ENCODE results near the gene MCUB. TPM values are rescaled to one million over a fixed set of nuclear protein-coding genes. Genes with fewer than 3 reads are reported as not detected.

The MCUB gene
- total and polyA plus RNA-seq, 5 donors from 2014 or later, result 96.3 to 208 (median 191) TPM

- H3K4me3 Mint-ChIP-seq, result peak overlapping the region in 1 of 4 donors; percentile 24
- peaks cover 1 to 26% (median 9%) of the 10 kb centered on the region in 7 donors for H3K9me3 Mint-ChIP-seq
- Histone ChIP-seq H3K27ac (ENCODE audit: insufficient read depth, low read length, poor library complexity, severe bottlenecking) (no peak overlapping the region), H3K27me3 (ENCODE audit: control insufficient read depth, insufficient read depth, low read length) (no peaks in the 10 kb centered on the region), H3K9me3 (ENCODE audit: control insufficient read depth in 2 of 2, low read length in 2 of 2) (peaks cover 3 to 17% of the 10 kb centered on the region in 2 experiments), H3K36me3 (ENCODE audit: control insufficient read depth, insufficient read depth, low read length) (peaks cover 14% of the 10 kb centered on the region), H3K4me3 (ENCODE audit: low read depth, low read length) (no peak overlapping the region), H3K4me1 (ENCODE audit: control insufficient read depth, insufficient read depth, low read length, poor library complexity, severe bottlenecking) (peaks cover 15% of the 10 kb centered on the region)
- ATAC-seq (ENCODE audit: low read depth in 2 of 2), result no peak
- peaks cover 43% of the 10 kb centered on the region for H3K36me3 Mint-ChIP-seq
- peaks cover 36 to 91% (median 47%) of the 10 kb centered on the region in 4 donors for H3K4me1 Mint-ChIP-seq
- H3K27ac Mint-ChIP-seq, result peak overlapping the region in 1 of 3 donors; percentile 69
- no peaks in the 10 kb centered on the region for H3K27me3 Mint-ChIP-seq
- no peak for DNase-seq
Measured at GRCh38 chr4:109610489-109610888, 50.4 kb downstream of the MCUB start.

GRCh38 chr4:109611045-109611646, 51.1 kb downstream of the MCUB start:
- H3K9me3 Mint-ChIP-seq, result peaks cover 1 to 21% (median 8%) of the 10 kb centered on the region in 7 donors
- peaks cover 15% of the 10 kb centered on the region for H3K4me1 ChIP-seq (ENCODE audit: control insufficient read depth, insufficient read depth, low read length, poor library complexity, severe bottlenecking)
- no peak overlapping the region for H3K27ac ChIP-seq (ENCODE audit: insufficient read depth, low read length, poor library complexity, severe bottlenecking)
- no peak overlapping the region for H3K27ac Mint-ChIP-seq
- H3K27me3 ChIP-seq (ENCODE audit: control insufficient read depth, insufficient read depth, low read length), result no peaks in the 10 kb centered on the region
- peaks cover 3 to 17% of the 10 kb centered on the region in 2 experiments for H3K9me3 ChIP-seq (ENCODE audit: control insufficient read depth in 2 of 2, low read length in 2 of 2)
- H3K27me3 Mint-ChIP-seq, result no peaks in the 10 kb centered on the region
- ATAC-seq (ENCODE audit: low read depth in 2 of 2) (no peak), DNase-seq (no peak)
- H3K4me1 Mint-ChIP-seq, result peaks cover 32 to 91% (median 49%) of the 10 kb centered on the region in 4 donors
- H3K36me3 Mint-ChIP-seq, result peaks cover 43% of the 10 kb centered on the region
- peaks cover 17% of the 10 kb centered on the region for H3K36me3 ChIP-seq (ENCODE audit: control insufficient read depth, insufficient read depth, low read length)
- no peak overlapping the region for H3K4me3 Mint-ChIP-seq
- no peak overlapping the region for H3K4me3 ChIP-seq (ENCODE audit: low read depth, low read length)

- Histone ChIP-seq H3K27me3 (ENCODE audit: control insufficient read depth, insufficient read depth, low read length) (no peaks in the 10 kb centered on the region), H3K9me3 (ENCODE audit: control insufficient read depth in 2 of 2, low read length in 2 of 2) (no peaks in the 10 kb centered on the region), H3K27ac (ENCODE audit: insufficient read depth, low read length, poor library complexity, severe bottlenecking) (no peak overlapping the region), H3K4me1 (ENCODE audit: control insufficient read depth, insufficient read depth, low read length, poor library complexity, severe bottlenecking) (peaks cover 24% of the 10 kb centered on the region), H3K36me3 (ENCODE audit: control insufficient read depth, insufficient read depth, low read length) (peaks cover 17% of the 10 kb centered on the region), H3K4me3 (ENCODE audit: low read depth, low read length) (no peak overlapping the region)
- Mint-ChIP-seq H3K4me3 (no peak overlapping the region), H3K4me1 (peaks cover 35 to 88% (median 53%) of the 10 kb centered on the region in 4 donors), H3K27me3 (no peaks in the 10 kb centered on the region), H3K9me3 (peaks cover 0 to under 1% (median 0%) of the 10 kb centered on the region in 7 donors), H3K36me3 (peaks cover 37% of the 10 kb centered on the region), H3K27ac (no peak overlapping the region)
- ATAC-seq (ENCODE audit: low read depth in 2 of 2) (no peak), DNase-seq (no peak)
Measured at GRCh38 chr4:109614015-109614414, 54.0 kb downstream of the MCUB start.

- peaks cover 36% of the 10 kb centered on the region for H3K36me3 Mint-ChIP-seq
- no peaks in the 10 kb centered on the region for H3K27me3 Mint-ChIP-seq
- no peaks in the 10 kb centered on the region for H3K9me3 ChIP-seq (ENCODE audit: control insufficient read depth in 2 of 2, low read length in 2 of 2)
- H3K4me3 Mint-ChIP-seq, result no peak overlapping the region
- H3K4me3 ChIP-seq (ENCODE audit: low read depth, low read length), result no peak overlapping the region
- H3K27ac Mint-ChIP-seq, result no peak overlapping the region
- no peak overlapping the region for H3K27ac ChIP-seq (ENCODE audit: insufficient read depth, low read length, poor library complexity, severe bottlenecking)
- H3K4me1 ChIP-seq (ENCODE audit: control insufficient read depth, insufficient read depth, low read length, poor library complexity, severe bottlenecking), result peaks cover 24% of the 10 kb centered on the region
- no peaks in the 10 kb centered on the region for H3K9me3 Mint-ChIP-seq
- no peak for ATAC-seq (ENCODE audit: low read depth in 2 of 2)
- H3K27me3 ChIP-seq (ENCODE audit: control insufficient read depth, insufficient read depth, low read length), result no peaks in the 10 kb centered on the region
- H3K4me1 Mint-ChIP-seq, result peaks cover 35 to 88% (median 51%) of the 10 kb centered on the region in 4 donors
- no peak for DNase-seq
- H3K36me3 ChIP-seq (ENCODE audit: control insufficient read depth, insufficient read depth, low read length), result peaks cover 17% of the 10 kb centered on the region
Measured at GRCh38 chr4:109614466-109614865, 54.4 kb downstream of the MCUB start.

- Histone ChIP-seq H3K4me1 (ENCODE audit: control insufficient read depth, insufficient read depth, low read length, poor library complexity, severe bottlenecking) (peaks cover 15% of the 10 kb centered on the region), H3K4me3 (ENCODE audit: low read depth, low read length) (no peak overlapping the region), H3K27me3 (ENCODE audit: control insufficient read depth, insufficient read depth, low read length) (no peaks in the 10 kb centered on the region), H3K27ac (ENCODE audit: insufficient read depth, low read length, poor library complexity, severe bottlenecking) (no peak overlapping the region), H3K9me3 (ENCODE audit: control insufficient read depth in 2 of 2, low read length in 2 of 2) (no peaks in the 10 kb centered on the region), H3K36me3 (ENCODE audit: control insufficient read depth, insufficient read depth, low read length) (peaks cover 11% of the 10 kb centered on the region)
- H3K9me3 Mint-ChIP-seq, result no peaks in the 10 kb centered on the region
- ATAC-seq (ENCODE audit: low read depth in 2 of 2), result no peak
- H3K27me3 Mint-ChIP-seq, result no peaks in the 10 kb centered on the region
- H3K27ac Mint-ChIP-seq, result peak overlapping the region in 1 of 3 donors; percentile 67
- peaks cover 30 to 87% (median 52%) of the 10 kb centered on the region in 4 donors for H3K4me1 Mint-ChIP-seq
- no peak overlapping the region for H3K4me3 Mint-ChIP-seq
- no peak for DNase-seq
- peaks cover 40% of the 10 kb centered on the region for H3K36me3 Mint-ChIP-seq
Measured at GRCh38 chr4:109615742-109616141, 55.7 kb downstream of the MCUB start.

GRCh38 chr4:109616243-109616642, 56.2 kb downstream of the MCUB start:
- ATAC-seq (ENCODE audit: low read depth in 2 of 2) (no peak), DNase-seq (no peak)
- no peak overlapping the region for H3K27ac ChIP-seq (ENCODE audit: insufficient read depth, low read length, poor library complexity, severe bottlenecking)
- H3K9me3 ChIP-seq (ENCODE audit: control insufficient read depth in 2 of 2, low read length in 2 of 2), result no peaks in the 10 kb centered on the region
- Mint-ChIP-seq H3K36me3 (peaks cover 42% of the 10 kb centered on the region), H3K27ac (peak overlapping the region in 1 of 3 donors; percentile 67), H3K4me1 (peaks cover 27 to 87% (median 54%) of the 10 kb centered on the region in 4 donors), H3K9me3 (no peaks in the 10 kb centered on the region), H3K4me3 (peak overlapping the region in 1 of 4 donors; percentile 55), H3K27me3 (no peaks in the 10 kb centered on the region)
- H3K4me1 ChIP-seq (ENCODE audit: control insufficient read depth, insufficient read depth, low read length, poor library complexity, severe bottlenecking), result peaks cover 13% of the 10 kb centered on the region
- H3K4me3 ChIP-seq (ENCODE audit: low read depth, low read length), result no peak overlapping the region
- H3K36me3 ChIP-seq (ENCODE audit: control insufficient read depth, insufficient read depth, low read length), result peaks cover 11% of the 10 kb centered on the region
- H3K27me3 ChIP-seq (ENCODE audit: control insufficient read depth, insufficient read depth, low read length), result no peaks in the 10 kb centered on the region

GRCh38 chr4:109622626-109623025, 62.6 kb downstream of the MCUB start:
- H3K27ac Mint-ChIP-seq, result peak overlapping the region in 1 of 3 donors; percentile 38

GRCh38 chr4:109624536-109624935, 64.5 kb downstream of the MCUB start:
- ATAC-seq (ENCODE audit: low read depth in 2 of 2), result no peak

More at GRCh38 chr4:109622626-109623025, 62.6 kb downstream of the MCUB start:
- H3K4me1 Mint-ChIP-seq, result peaks cover 31 to 77% (median 46%) of the 10 kb centered on the region in 4 donors
- Histone ChIP-seq H3K9me3 (ENCODE audit: control insufficient read depth in 2 of 2, low read length in 2 of 2) (no peaks in the 10 kb centered on the region), H3K4me1 (ENCODE audit: control insufficient read depth, insufficient read depth, low read length, poor library complexity, severe bottlenecking) (peaks cover 3% of the 10 kb centered on the region), H3K27me3 (ENCODE audit: control insufficient read depth, insufficient read depth, low read length) (no peaks in the 10 kb centered on the region), H3K27ac (ENCODE audit: insufficient read depth, low read length, poor library complexity, severe bottlenecking) (no peak overlapping the region), H3K36me3 (ENCODE audit: control insufficient read depth, insufficient read depth, low read length) (peaks cover 11% of the 10 kb centered on the region), H3K4me3 (ENCODE audit: low read depth, low read length) (no peak overlapping the region)
- DNase-seq, result no peak
- H3K27me3 Mint-ChIP-seq, result no peaks in the 10 kb centered on the region
- no peak overlapping the region for H3K4me3 Mint-ChIP-seq
- H3K9me3 Mint-ChIP-seq, result no peaks in the 10 kb centered on the region
- H3K36me3 Mint-ChIP-seq, result peaks cover 37% of the 10 kb centered on the region
- no peak for ATAC-seq (ENCODE audit: low read depth in 2 of 2)

More at GRCh38 chr4:109624536-109624935, 64.5 kb downstream of the MCUB start:
- peaks cover 29% of the 10 kb centered on the region for H3K36me3 Mint-ChIP-seq
- Histone ChIP-seq H3K27me3 (ENCODE audit: control insufficient read depth, insufficient read depth, low read length) (no peaks in the 10 kb centered on the region), H3K4me3 (ENCODE audit: low read depth, low read length) (no peak overlapping the region), H3K36me3 (ENCODE audit: control insufficient read depth, insufficient read depth, low read length) (peaks cover 8% of the 10 kb centered on the region), H3K9me3 (ENCODE audit: control insufficient read depth in 2 of 2, low read length in 2 of 2) (no peaks in the 10 kb centered on the region), H3K4me1 (ENCODE audit: control insufficient read depth, insufficient read depth, low read length, poor library complexity, severe bottlenecking) (peaks cover 3% of the 10 kb centered on the region), H3K27ac (ENCODE audit: insufficient read depth, low read length, poor library complexity, severe bottlenecking) (no peak overlapping the region)
- H3K4me1 Mint-ChIP-seq, result peaks cover 36 to 76% (median 46%) of the 10 kb centered on the region in 4 donors
- H3K27ac Mint-ChIP-seq, result peak overlapping the region in 1 of 3 donors; percentile 8
- no peaks in the 10 kb centered on the region for H3K27me3 Mint-ChIP-seq
- DNase-seq, result no peak
- peak overlapping the region in 1 of 4 donors; percentile 9 for H3K4me3 Mint-ChIP-seq
- no peaks in the 10 kb centered on the region for H3K9me3 Mint-ChIP-seq
